Measurements from ENCODE around the gene ATP11C. TPM values are rescaled to one million over a fixed set of nuclear protein-coding genes. Genes with fewer than 3 reads are reported as not detected.
"Not testable (repeated sequence)": the region's sequence is repeated elsewhere in the genome, so short reads cannot be mapped to it uniquely, and the experiment has no call there.

Gene ATP11C
- total RNA-seq, 1 experiment from 2014 or later: 38.6 TPM

GRCh38 chrX:139842326-139843185 is 90.3 kb downstream of the ATP11C start:
- ChIA-PET POLR2A (no interaction called here), CTCF (no interaction called here)
- no peak for TF ChIP-seq MAX (CRISPR knock-in tag; IDR thresholded peaks at IDR 0.05)
- TF ChIP-seq PRDM15 (CRISPR knock-in tag; IDR thresholded peaks at IDR 0.05): no peak
- TF ChIP-seq ATF6 (CRISPR knock-in tag; IDR thresholded peaks at IDR 0.05): no peak
- no peak for TF ChIP-seq NFYB (CRISPR knock-in tag; conservative IDR thresholded peaks at IDR 0.05; ENCODE audit: low read depth)
- no peak for TF ChIP-seq ARID4B (CRISPR knock-in tag; IDR thresholded peaks at IDR 0.05; ENCODE audit: borderline replicate concordance)
- TF ChIP-seq TCF7 (CRISPR knock-in tag; IDR thresholded peaks at IDR 0.05; ENCODE audit: low read depth): no peak
- no peak for TF ChIP-seq NR1H2 (CRISPR knock-in tag; IDR thresholded peaks at IDR 0.05)
- no peak for TF ChIP-seq JUN (CRISPR knock-in tag; IDR thresholded peaks at IDR 0.05)
- no peak for TF ChIP-seq ZNF281 (CRISPR knock-in tag; IDR thresholded peaks at IDR 0.05)
- TF ChIP-seq ATF1 (CRISPR knock-in tag; IDR thresholded peaks at IDR 0.05): no peak
- no peak for TF ChIP-seq ATF2 (CRISPR knock-in tag; IDR thresholded peaks at IDR 0.05; ENCODE audit: borderline replicate concordance, low read depth)
- no peak for TF ChIP-seq CDX4 (CRISPR knock-in tag; IDR thresholded peaks at IDR 0.05; ENCODE audit: borderline replicate concordance)
- TF ChIP-seq SMAD3 (CRISPR knock-in tag; IDR thresholded peaks at IDR 0.05; ENCODE audit: borderline replicate concordance): no peak
- TF ChIP-seq E2F5 (CRISPR knock-in tag; IDR thresholded peaks at IDR 0.05): no peak
- TF ChIP-seq ZMAT4 (CRISPR knock-in tag; IDR thresholded peaks at IDR 0.05): no peak
- Mint-ChIP-seq H3K27ac (no peak overlapping the region; the same call in 1 of the 2 replicates), H3K4me3 (no peak overlapping the region), H3K36me3 (peaks cover 7% of the 10 kb centered on the region), H3K4me1 (peaks cover 29% of the 10 kb centered on the region), H3K9me3 (peaks cover 12% of the 10 kb centered on the region), H3K27me3 (ENCODE audit: low read depth) (no peaks in the 10 kb centered on the region)
- ATAC-seq: no peak
- DNase-seq (ENCODE audit: low spot score): no peak

GRCh38 chrX:139836335-139836734 is 96.5 kb downstream of the ATP11C start:
- H3K4me3 Mint-ChIP-seq; ATAC-seq; CTCF ChIA-PET; H3K27me3 Mint-ChIP-seq (ENCODE audit: low read depth); H3K36me3 Mint-ChIP-seq; POLR2A ChIA-PET; DNase-seq (ENCODE audit: low spot score); H3K27ac Mint-ChIP-seq: not testable (repeated sequence)
- H3K4me1 Mint-ChIP-seq: peaks cover 34% of the 10 kb centered on the region
- H3K9me3 Mint-ChIP-seq: peaks cover 12% of the 10 kb centered on the region

All from WTC11 (cell line).